Vagina (tissue), 2 donors: Measurements from ENCODE around the gene LRRC72.

ENCODE experiments used
- CTCF ChIP-seq, 3 experiments: fragments of 450-650 bp in 2 of 3; fragments of 200-600 bp in 1 of 3; sonication (generic) in 1 of 3; IDR thresholded peaks; one replicate each; pipeline ENCODE4 v1.5.1; 2017 to 2019; ENCODE audit warnings: antibody characterized with exemption in 3 of 3, mild to moderate bottlenecking in 2 of 3, moderate library complexity in 2 of 3
- POLR2A ChIP-seq, 2 donors: fragments of 450-650 bp; IDR thresholded peaks; one replicate each; pipeline ENCODE4 v1.6.1; 2017; ENCODE audit warnings: antibody characterized with exemption in 2 of 2, mild to moderate bottlenecking in 2 of 2, moderate library complexity in 2 of 2
- POLR2AphosphoS5 ChIP-seq, 2 donors: sonication (generic); formaldehyde crosslinking; IDR thresholded peaks; one replicate each; pipeline ENCODE4 v1.9.0; 2017; ENCODE audit warnings: antibody characterized with exemption in 2 of 2, mild to moderate bottlenecking in 2 of 2, low read depth in 1 of 2; ENCODE audit not compliant: insufficient read depth in 1 of 2

- TF ChIP-seq CTCF (IDR thresholded peaks at IDR 0.05) (no peak), POLR2AphosphoS5 (IDR thresholded peaks at IDR 0.05; ENCODE audit: insufficient read depth in 1 of 2, low read depth in 1 of 2) (no peak), POLR2A (IDR thresholded peaks at IDR 0.05) (no peak)
Measured at GRCh38 chr7:16583834-16584233, 57.2 kb downstream of the LRRC72 start.
